ENCODE data around the gene MCM8.

DNA sequence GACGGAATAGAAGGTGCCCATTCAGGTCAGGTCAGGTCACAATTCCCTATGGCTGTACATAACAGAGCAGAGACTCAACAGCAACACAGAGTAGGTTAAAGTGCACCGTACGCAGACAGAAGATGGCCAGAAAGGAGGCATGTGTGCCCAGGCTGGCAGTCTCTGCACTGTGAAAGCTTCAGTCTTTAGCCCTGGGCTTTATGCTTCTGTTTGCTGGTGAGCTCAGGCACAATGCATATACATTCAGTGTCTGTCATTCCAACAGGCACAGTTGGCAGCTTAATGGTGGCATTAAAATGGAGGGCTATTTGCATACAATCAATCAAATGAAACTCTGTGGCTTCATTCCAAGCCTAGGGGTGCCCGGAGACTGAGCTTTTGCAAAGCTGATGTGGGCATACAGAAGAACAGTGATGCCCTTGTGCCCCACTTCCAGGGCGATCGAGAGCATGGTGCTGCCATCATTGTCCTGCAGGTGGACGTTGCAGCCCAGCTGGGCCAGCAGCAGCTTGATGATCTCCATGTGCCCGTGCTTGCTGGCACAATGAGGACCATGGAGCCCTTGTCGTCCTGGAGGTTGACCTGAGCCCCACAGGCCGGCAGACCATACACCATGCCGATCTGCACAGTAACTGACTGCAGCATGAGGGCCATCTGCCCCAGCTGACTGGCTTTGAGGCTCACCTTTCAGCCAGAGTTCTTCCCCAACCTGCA, 22.5 kb upstream of the MCM8 start:
- TF ChIP-seq, protein P1, sequence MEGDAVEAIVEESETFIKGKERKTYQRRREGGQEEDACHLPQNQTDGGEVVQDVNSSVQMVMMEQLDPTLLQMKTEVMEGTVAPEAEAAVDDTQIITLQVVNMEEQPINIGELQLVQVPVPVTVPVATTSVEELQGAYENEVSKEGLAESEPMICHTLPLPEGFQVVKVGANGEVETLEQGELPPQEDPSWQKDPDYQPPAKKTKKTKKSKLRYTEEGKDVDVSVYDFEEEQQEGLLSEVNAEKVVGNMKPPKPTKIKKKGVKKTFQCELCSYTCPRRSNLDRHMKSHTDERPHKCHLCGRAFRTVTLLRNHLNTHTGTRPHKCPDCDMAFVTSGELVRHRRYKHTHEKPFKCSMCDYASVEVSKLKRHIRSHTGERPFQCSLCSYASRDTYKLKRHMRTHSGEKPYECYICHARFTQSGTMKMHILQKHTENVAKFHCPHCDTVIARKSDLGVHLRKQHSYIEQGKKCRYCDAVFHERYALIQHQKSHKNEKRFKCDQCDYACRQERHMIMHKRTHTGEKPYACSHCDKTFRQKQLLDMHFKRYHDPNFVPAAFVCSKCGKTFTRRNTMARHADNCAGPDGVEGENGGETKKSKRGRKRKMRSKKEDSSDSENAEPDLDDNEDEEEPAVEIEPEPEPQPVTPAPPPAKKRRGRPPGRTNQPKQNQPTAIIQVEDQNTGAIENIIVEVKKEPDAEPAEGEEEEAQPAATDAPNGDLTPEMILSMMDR (IDR thresholded peaks at IDR 0.05), result no peak
- no peak for TF ChIP-seq POLR2A (IDR thresholded peaks at IDR 0.05)

All from thyroid gland (tissue), 4 donors.